ENCODE results near the gene ABHD12B. TPM values are rescaled to one million over a fixed set of nuclear protein-coding genes. Genes with fewer than 3 reads are reported as not detected.
"Not testable (repeated sequence)": the region's sequence is repeated elsewhere in the genome, so short reads cannot be mapped to it uniquely, and the experiment has no call there.

Gene ABHD12B
- total RNA-seq, 1 donor from 2014 or later: 0.35 TPM

DNA sequence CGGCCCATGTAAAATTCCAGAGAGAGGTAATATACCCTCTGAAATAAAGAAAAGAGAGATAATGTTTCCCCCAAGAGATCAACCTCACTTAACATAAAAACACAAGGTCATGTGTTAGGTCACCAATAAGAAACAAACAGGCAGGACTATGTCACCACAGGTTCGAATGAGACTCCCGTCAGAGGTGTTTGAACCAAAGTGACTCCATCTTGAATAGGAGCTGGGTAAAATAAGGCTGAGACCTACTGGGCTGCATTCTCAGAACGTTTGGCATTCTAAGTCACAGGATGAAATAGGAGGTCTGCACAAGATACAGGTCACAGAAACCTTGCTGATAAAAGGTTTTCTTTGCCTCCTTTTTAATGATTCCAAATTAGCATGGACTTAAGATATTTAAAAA, 65.9 kb downstream of the ABHD12B start:
- Mint-ChIP-seq H3K4me1 (no peaks in the 10 kb centered on the region), H3K9me3 (no peaks in the 10 kb centered on the region), H3K36me3 (ENCODE audit: low read depth) (no peaks in the 10 kb centered on the region), H3K27me3 (ENCODE audit: low read depth) (no peaks in the 10 kb centered on the region), H3K4me3 (no peak overlapping the region), H3K27ac (ENCODE audit: unreplicated experiment) (no peak overlapping the region)
- DNase-seq (ENCODE audit: low read depth, low spot score): no peak
- TF ChIP-seq, protein P1, sequence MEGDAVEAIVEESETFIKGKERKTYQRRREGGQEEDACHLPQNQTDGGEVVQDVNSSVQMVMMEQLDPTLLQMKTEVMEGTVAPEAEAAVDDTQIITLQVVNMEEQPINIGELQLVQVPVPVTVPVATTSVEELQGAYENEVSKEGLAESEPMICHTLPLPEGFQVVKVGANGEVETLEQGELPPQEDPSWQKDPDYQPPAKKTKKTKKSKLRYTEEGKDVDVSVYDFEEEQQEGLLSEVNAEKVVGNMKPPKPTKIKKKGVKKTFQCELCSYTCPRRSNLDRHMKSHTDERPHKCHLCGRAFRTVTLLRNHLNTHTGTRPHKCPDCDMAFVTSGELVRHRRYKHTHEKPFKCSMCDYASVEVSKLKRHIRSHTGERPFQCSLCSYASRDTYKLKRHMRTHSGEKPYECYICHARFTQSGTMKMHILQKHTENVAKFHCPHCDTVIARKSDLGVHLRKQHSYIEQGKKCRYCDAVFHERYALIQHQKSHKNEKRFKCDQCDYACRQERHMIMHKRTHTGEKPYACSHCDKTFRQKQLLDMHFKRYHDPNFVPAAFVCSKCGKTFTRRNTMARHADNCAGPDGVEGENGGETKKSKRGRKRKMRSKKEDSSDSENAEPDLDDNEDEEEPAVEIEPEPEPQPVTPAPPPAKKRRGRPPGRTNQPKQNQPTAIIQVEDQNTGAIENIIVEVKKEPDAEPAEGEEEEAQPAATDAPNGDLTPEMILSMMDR (conservative IDR thresholded peaks at IDR 0.05): no peak

DNA sequence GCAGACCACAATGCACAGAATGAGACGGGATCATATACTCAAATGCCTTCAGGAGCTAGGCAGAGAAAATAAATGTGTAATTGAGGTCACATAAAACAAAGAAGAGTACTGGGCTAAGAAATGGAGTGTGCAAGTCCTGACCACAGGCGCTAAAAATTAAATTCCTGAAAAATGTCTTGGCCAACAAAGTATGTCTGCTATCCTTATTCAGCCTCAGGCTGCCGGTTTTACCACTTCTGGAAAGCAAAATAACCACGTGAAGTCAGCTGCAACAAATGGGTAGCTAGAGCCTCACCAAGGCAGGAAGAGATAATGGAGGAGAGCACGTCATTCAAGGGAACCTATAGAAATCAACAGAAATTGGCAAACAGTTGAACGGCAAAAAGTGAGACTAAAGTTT, 69.3 kb downstream of the ABHD12B start:
- peaks cover 17% of the 10 kb centered on the region for H3K4me1 Mint-ChIP-seq
- no peak overlapping the region for H3K27ac Mint-ChIP-seq (ENCODE audit: unreplicated experiment)
- peak overlapping the region; percentile 92 for H3K4me3 Mint-ChIP-seq
- TF ChIP-seq, protein P1 (conservative IDR thresholded peaks at IDR 0.05): no peak
- no peaks in the 10 kb centered on the region for H3K9me3 Mint-ChIP-seq
- H3K27me3 Mint-ChIP-seq (ENCODE audit: low read depth): peaks cover 9% of the 10 kb centered on the region
- no peak for DNase-seq (ENCODE audit: low read depth, low spot score)
- H3K36me3 Mint-ChIP-seq (ENCODE audit: low read depth): no peaks in the 10 kb centered on the region

DNA sequence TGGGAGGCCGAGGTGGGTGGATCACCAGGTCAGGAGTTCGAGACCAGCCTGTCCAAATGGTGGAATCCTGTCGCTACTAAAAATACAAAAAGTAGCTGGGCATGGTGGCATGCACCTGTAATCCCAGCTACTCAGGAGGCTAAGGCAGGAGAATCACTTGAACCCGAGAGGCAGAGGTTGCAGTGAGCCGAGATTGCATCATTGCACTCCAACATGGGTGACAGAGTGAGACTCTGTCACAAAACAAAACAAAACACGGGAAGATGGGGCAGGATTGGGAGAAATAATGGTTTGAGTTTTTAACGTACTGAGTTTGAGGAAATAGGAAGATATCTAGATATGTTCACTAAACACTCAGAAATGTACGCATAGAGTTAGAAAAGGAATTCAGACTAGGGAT, 69.8 kb downstream of the ABHD12B start:
- H3K4me3 Mint-ChIP-seq: peak overlapping the region; percentile 92
- H3K27ac Mint-ChIP-seq (ENCODE audit: unreplicated experiment); H3K9me3 Mint-ChIP-seq; DNase-seq (ENCODE audit: low read depth, low spot score); H3K27me3 Mint-ChIP-seq (ENCODE audit: low read depth); H3K36me3 Mint-ChIP-seq (ENCODE audit: low read depth): not testable (repeated sequence)
- peaks cover 19% of the 10 kb centered on the region for H3K4me1 Mint-ChIP-seq

DNA sequence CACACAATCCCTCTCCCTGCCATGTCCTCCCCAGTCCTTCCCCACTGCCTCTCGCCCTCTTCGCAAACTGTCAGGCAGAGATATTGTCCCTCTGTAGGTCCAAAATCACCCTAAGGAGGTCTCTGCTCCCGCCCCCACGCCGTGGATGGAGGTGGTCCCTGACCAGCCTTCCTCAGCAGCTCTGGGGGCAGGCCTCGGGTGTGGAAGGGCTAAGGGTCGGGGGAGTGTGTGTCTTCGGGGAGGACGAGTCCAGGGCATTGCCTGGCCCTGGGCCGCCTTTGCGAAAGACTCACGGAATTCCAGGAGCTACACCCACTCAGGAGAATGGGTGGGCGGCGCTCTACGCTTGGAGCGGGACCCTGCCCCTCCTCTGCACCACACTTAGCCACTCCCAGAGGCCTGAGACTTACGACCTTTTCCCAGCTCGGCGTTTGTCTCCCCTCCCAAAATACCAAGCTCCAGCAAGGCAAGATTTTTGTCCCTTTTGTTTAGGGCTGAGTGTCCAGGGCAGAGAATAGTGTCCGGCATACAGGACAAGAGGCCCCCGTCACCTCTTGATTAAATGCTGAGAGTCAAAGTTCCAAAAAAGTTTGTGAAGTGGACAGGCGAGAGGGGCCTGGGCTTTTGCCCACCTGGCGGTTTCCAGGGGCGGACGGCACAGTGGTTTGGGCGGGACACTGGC, 71.5 kb downstream of the ABHD12B start:
- H3K9me3 Mint-ChIP-seq: no peaks in the 10 kb centered on the region
- peak; percentile 35 for DNase-seq (ENCODE audit: low read depth, low spot score)
- peaks cover 33% of the 10 kb centered on the region for H3K4me1 Mint-ChIP-seq
- TF ChIP-seq, protein P1 (conservative IDR thresholded peaks at IDR 0.05): no peak
- peaks cover 9% of the 10 kb centered on the region for H3K27me3 Mint-ChIP-seq (ENCODE audit: low read depth)
- H3K4me3 Mint-ChIP-seq: peak overlapping the region; percentile 92
- H3K27ac Mint-ChIP-seq (ENCODE audit: unreplicated experiment): peak overlapping the region; percentile 58
- H3K36me3 Mint-ChIP-seq (ENCODE audit: low read depth): peaks cover 2% of the 10 kb centered on the region

DNA sequence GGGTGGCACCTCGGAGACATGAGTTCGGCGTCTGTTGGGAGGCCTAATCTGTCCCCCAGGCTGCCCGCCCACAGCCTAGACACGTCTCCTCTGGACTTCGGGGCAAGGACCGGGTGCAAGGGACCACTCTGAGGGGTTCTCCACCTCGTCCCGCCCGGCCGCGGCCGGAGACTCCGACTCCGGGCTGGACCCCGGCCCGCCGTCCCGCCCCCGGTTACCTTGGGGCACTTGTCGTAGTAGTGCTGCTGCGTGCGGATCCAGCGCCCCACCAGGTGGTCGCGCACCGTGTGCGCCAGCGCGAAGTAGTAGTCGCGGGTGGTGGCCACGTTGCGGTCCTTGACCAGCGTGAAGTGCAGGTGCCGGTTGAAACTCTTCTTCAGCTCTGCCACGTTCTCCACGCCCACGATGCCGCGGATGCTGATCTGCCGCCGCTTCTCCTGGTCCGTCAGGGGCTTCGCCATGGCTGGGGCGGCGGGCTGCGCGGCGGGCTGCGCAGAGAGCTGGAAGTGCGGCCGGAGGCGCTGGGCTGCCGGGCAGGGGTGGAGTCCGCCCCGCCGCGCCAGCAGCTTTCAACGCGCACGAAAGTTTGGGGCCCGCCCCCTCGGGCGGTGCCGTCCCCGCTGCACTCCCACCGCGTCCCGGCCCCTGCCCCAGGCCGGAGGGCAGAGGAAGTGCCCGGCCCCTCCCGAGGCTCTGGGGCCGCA, 72.2 kb downstream of the ABHD12B start, which contains the start of gene PYGL:
TSS of gene PYGL (minus strand) at position 541 of the 704 bp plus-strand sequence. CDS start at position 461, 80 bp downstream.
- Mint-ChIP-seq H3K4me3 (peak within 1 kb of the TSS; percentile 95), H3K9me3 (no peaks in the 10 kb centered on the region), H3K27me3 (ENCODE audit: low read depth) (peaks cover 9% of the 10 kb centered on the region), H3K27ac (ENCODE audit: unreplicated experiment) (peak within 1 kb of the TSS; percentile 84), H3K36me3 (ENCODE audit: low read depth) (peaks cover 2% of the 10 kb centered on the region), H3K4me1 (peaks cover 33% of the 10 kb centered on the region)
- TF ChIP-seq, protein P1 (conservative IDR thresholded peaks at IDR 0.05): peak; percentile 4
- DNase-seq (ENCODE audit: low read depth, low spot score): peak; percentile 67
